ENCODE data around the gene TCERG1L. TPM values are rescaled to one million over a fixed set of nuclear protein-coding genes. Genes with fewer than 3 reads are reported as not detected.

TCERG1L gene
- total RNA-seq, 1 experiment from 2014 or later: not detected

- H3K4me1 ChIP-seq (replicated peaks; ENCODE audit: insufficient read depth): no peaks in the 10 kb centered on the region
- peaks cover 29% of the 10 kb centered on the region; the same call in 1 of the 2 replicates for H3K27me3 ChIP-seq (ENCODE audit: insufficient read depth, low read depth)
- intact Hi-C loops (cut with micrococcal nuclease; ENCODE audit: unreplicated experiment): no loop called here
- no peaks in the 10 kb centered on the region for H4K20me1 ChIP-seq (ENCODE audit: insufficient read depth)
- TF ChIP-seq EZH2 (IDR thresholded peaks at IDR 0.05; ENCODE audit: low read depth) (no peak), CTCF (conservative IDR thresholded peaks at IDR 0.05) (no peak)
- no peaks in the 10 kb centered on the region for H3K9me2 ChIP-seq (ENCODE audit: insufficient read depth)
- no peak for DNase-seq
- no peaks in the 10 kb centered on the region for H3K36me3 ChIP-seq (ENCODE audit: low read depth)
- H2AFZ ChIP-seq: no peak overlapping the region
- ChIA-PET POLR2A (ENCODE audit: unreplicated experiment) (no interaction called here), CTCF (no interaction called here)
- no peak overlapping the region for H3K27ac ChIP-seq
- H3K4me3 ChIP-seq: no peak overlapping the region
- H3K9me3 ChIP-seq (ENCODE audit: insufficient read depth, low read depth): no peaks in the 10 kb centered on the region
- no peak overlapping the region for H3K4me2 ChIP-seq
- no peaks in the 10 kb centered on the region for H3K79me2 ChIP-seq (ENCODE audit: low read depth)
- BruUV-seq (replicated peaks): no TSS peak
- H3F3A ChIP-seq (ENCODE audit: insufficient read depth, low read depth): no peaks in the 10 kb centered on the region
These were observed 41.3 kb upstream of the TCERG1L start for GRCh38 chr10:131352765-131353290.

- no peaks in the 10 kb centered on the region for H3K9me2 ChIP-seq (ENCODE audit: insufficient read depth)
- H3K4me2 ChIP-seq: no peak overlapping the region
- CTCF ChIA-PET: no interaction called here
- TF ChIP-seq CTCF (conservative IDR thresholded peaks at IDR 0.05) (no peak), EZH2 (IDR thresholded peaks at IDR 0.05; ENCODE audit: low read depth) (no peak)
- H3K79me2 ChIP-seq (ENCODE audit: low read depth): no peaks in the 10 kb centered on the region
- no peak overlapping the region for H3K4me3 ChIP-seq
- no TSS peak for BruUV-seq (replicated peaks)
- intact Hi-C loops (cut with micrococcal nuclease; ENCODE audit: unreplicated experiment): no loop called here
- H3F3A ChIP-seq (ENCODE audit: insufficient read depth, low read depth): no peaks in the 10 kb centered on the region
- H3K27me3 ChIP-seq (ENCODE audit: insufficient read depth, low read depth): peaks cover 22% of the 10 kb centered on the region; the same call in 1 of the 2 replicates
- no peak overlapping the region for H3K27ac ChIP-seq
- H4K20me1 ChIP-seq (ENCODE audit: insufficient read depth): no peaks in the 10 kb centered on the region
- DNase-seq: no peak
- H3K9me3 ChIP-seq (ENCODE audit: insufficient read depth, low read depth): no peaks in the 10 kb centered on the region
- H3K4me1 ChIP-seq (replicated peaks; ENCODE audit: insufficient read depth): no peaks in the 10 kb centered on the region
- H3K36me3 ChIP-seq (ENCODE audit: low read depth): no peaks in the 10 kb centered on the region
- POLR2A ChIA-PET (ENCODE audit: unreplicated experiment): no interaction called here
- H2AFZ ChIP-seq: no peak overlapping the region
These were observed 39.1 kb upstream of the TCERG1L start for GRCh38 chr10:131350660-131351059.

- Histone ChIP-seq H2AFZ (no peak overlapping the region), H3K9me2 (ENCODE audit: insufficient read depth) (no peaks in the 10 kb centered on the region), H3K27ac (no peak overlapping the region), H3F3A (ENCODE audit: insufficient read depth, low read depth) (no peaks in the 10 kb centered on the region), H3K4me1 (replicated peaks; ENCODE audit: insufficient read depth) (no peaks in the 10 kb centered on the region), H4K20me1 (ENCODE audit: insufficient read depth) (no peaks in the 10 kb centered on the region), H3K79me2 (ENCODE audit: low read depth) (no peaks in the 10 kb centered on the region), H3K4me2 (no peak overlapping the region), H3K9me3 (ENCODE audit: insufficient read depth, low read depth) (no peaks in the 10 kb centered on the region), H3K27me3 (ENCODE audit: insufficient read depth, low read depth) (peaks cover 26% of the 10 kb centered on the region), H3K36me3 (ENCODE audit: low read depth) (no peaks in the 10 kb centered on the region), H3K4me3 (no peak overlapping the region)
- POLR2A ChIA-PET (ENCODE audit: unreplicated experiment): no interaction called here
- intact Hi-C loops (cut with micrococcal nuclease; ENCODE audit: unreplicated experiment): no loop called here
- CTCF ChIA-PET: no interaction called here
- TF ChIP-seq EZH2 (IDR thresholded peaks at IDR 0.05; ENCODE audit: low read depth): no peak
- TF ChIP-seq CTCF (conservative IDR thresholded peaks at IDR 0.05): no peak
- DNase-seq: no peak
- BruUV-seq (replicated peaks): no TSS peak
These were observed 38.7 kb upstream of the TCERG1L start for GRCh38 chr10:131350245-131350644.

Data from PC-9 (cell line).